DND-41 (cell line): ENCODE results near the gene GRK6.

Source experiments
- ATAC-seq: fragments of 200-7000 bp; cut with Tn5 transposase; 3 replicates; pipeline ENCODE4 v1.9.1; 2021; ENCODE audit warnings: low read depth; ENCODE audit not compliant: insufficient read depth
- DNase-seq: peaks from one replicate; pipeline ENCODE4 v3.0.0-alpha.2; 2020
- H2AFZ ChIP-seq: 2 replicates; pipeline ENCODE4 v1.6.0; 2012; ENCODE audit warnings: low read depth, low read length
- H3K27ac ChIP-seq: 2 replicates; pipeline ENCODE4 v1.5.1; 2012; ENCODE audit warnings: low read length, inconsistent platforms
- H3K27me3 ChIP-seq: fragments of 200-600 bp; sonication (generic); 2 replicates; pipeline ENCODE4 v1.6.0; 2012; ENCODE audit warnings: low read length, mild to moderate bottlenecking, inconsistent platforms; ENCODE audit not compliant: insufficient read depth, poor library complexity
- H3K36me3 ChIP-seq: 2 replicates; pipeline ENCODE4 v1.5.1; 2012; ENCODE audit warnings: low read length, inconsistent platforms; ENCODE audit not compliant: insufficient read depth
- H3K4me1 ChIP-seq: 2 replicates; pipeline ENCODE4 v1.5.1; 2012; ENCODE audit warnings: mild to moderate bottlenecking, low read length; ENCODE audit not compliant: insufficient read depth
- H3K4me2 ChIP-seq: 2 replicates; pipeline ENCODE4 v1.6.0; 2012; ENCODE audit warnings: mild to moderate bottlenecking, moderate library complexity, low read length, inconsistent platforms; ENCODE audit not compliant: insufficient read depth
- H3K4me3 ChIP-seq, 2 experiments: fragments of 200-600 bp in 1 of 2; shearing (Covaris generic) in 1 of 2; 2 replicates each; pipeline ENCODE4 v1.5.1; 2012 to 2016; ENCODE audit warnings: inconsistent platforms in 2 of 2, low read length in 2 of 2, mild to moderate bottlenecking in 2 of 2, low read depth in 1 of 2, moderate library complexity in 1 of 2
- H3K79me2 ChIP-seq: 2 replicates; pipeline ENCODE4 v1.6.0; 2012; ENCODE audit warnings: low read length, inconsistent platforms; ENCODE audit not compliant: insufficient read depth
- H3K9ac ChIP-seq: 2 replicates; pipeline ENCODE4 v1.6.0; 2012; ENCODE audit warnings: low read depth, mild to moderate bottlenecking, inconsistent platforms, low read length, moderate library complexity
- H3K9me3 ChIP-seq: 2 replicates; pipeline ENCODE4 v1.5.1; 2012; ENCODE audit warnings: low read length, moderate library complexity, mild to moderate bottlenecking, inconsistent platforms; ENCODE audit not compliant: insufficient read depth, severe bottlenecking
- H4K20me1 ChIP-seq: 2 replicates; pipeline ENCODE4 v1.6.0; 2012; ENCODE audit warnings: low read length; ENCODE audit not compliant: insufficient read depth
- EZH2 ChIP-seq: IDR thresholded peaks from 3 replicates; pipeline ENCODE4 v1.6.1; 2012; ENCODE audit warnings: borderline replicate concordance, low read depth, mild to moderate bottlenecking, moderate library complexity, low read length, inconsistent platforms; ENCODE audit not compliant: severe bottlenecking
- TF ChIP-seq, protein P1 (sequence below): IDR thresholded peaks from 2 replicates; pipeline ENCODE4 v1.5.1; 2012; ENCODE audit warnings: borderline replicate concordance, low read length, moderate library complexity, mild to moderate bottlenecking; ENCODE audit not compliant: poor library complexity, severe bottlenecking; ENCODE audit errors: extremely low read depth

The GRK6 gene

DNA sequence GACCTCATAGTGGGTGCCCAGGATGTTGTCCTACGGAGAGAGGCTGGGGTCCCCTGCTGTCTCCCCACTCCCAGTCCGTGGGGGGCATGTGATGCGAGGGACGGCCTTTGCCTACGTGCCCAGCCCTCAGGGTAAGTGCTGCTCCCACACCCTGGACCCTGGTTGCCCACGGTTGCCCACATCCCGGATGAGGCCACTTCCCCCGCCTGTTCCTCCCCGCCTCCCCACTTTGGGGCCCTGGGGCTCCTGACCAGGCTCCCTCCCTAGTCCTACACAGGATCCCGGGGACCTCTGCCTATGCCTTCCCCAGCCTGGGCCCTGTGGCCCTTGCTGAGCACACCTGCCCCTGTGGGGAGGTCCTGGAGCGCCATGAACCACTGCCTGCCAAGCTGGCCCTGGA lies 40.8 kb upstream of the GRK6 start:
- no peak overlapping the region for H3K9ac ChIP-seq
- DNase-seq (no peak), ATAC-seq (no peak)
- H3K4me1 ChIP-seq = peaks cover 2% of the 10 kb centered on the region
- H3K79me2 ChIP-seq = no peaks in the 10 kb centered on the region
- H3K36me3 ChIP-seq = no peaks in the 10 kb centered on the region
- H3K27ac ChIP-seq = no peak overlapping the region
- H3K9me3 ChIP-seq = no peaks in the 10 kb centered on the region
- no peak overlapping the region for H3K4me3 ChIP-seq
- H3K27me3 ChIP-seq = peaks cover 17% of the 10 kb centered on the region
- H4K20me1 ChIP-seq = no peaks in the 10 kb centered on the region; the same call in 1 of the 2 replicates
- no peak overlapping the region for H2AFZ ChIP-seq
- no peak overlapping the region for H3K4me2 ChIP-seq
- TF ChIP-seq, protein P1, sequence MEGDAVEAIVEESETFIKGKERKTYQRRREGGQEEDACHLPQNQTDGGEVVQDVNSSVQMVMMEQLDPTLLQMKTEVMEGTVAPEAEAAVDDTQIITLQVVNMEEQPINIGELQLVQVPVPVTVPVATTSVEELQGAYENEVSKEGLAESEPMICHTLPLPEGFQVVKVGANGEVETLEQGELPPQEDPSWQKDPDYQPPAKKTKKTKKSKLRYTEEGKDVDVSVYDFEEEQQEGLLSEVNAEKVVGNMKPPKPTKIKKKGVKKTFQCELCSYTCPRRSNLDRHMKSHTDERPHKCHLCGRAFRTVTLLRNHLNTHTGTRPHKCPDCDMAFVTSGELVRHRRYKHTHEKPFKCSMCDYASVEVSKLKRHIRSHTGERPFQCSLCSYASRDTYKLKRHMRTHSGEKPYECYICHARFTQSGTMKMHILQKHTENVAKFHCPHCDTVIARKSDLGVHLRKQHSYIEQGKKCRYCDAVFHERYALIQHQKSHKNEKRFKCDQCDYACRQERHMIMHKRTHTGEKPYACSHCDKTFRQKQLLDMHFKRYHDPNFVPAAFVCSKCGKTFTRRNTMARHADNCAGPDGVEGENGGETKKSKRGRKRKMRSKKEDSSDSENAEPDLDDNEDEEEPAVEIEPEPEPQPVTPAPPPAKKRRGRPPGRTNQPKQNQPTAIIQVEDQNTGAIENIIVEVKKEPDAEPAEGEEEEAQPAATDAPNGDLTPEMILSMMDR = no peak
- no peak for TF ChIP-seq EZH2

DNA sequence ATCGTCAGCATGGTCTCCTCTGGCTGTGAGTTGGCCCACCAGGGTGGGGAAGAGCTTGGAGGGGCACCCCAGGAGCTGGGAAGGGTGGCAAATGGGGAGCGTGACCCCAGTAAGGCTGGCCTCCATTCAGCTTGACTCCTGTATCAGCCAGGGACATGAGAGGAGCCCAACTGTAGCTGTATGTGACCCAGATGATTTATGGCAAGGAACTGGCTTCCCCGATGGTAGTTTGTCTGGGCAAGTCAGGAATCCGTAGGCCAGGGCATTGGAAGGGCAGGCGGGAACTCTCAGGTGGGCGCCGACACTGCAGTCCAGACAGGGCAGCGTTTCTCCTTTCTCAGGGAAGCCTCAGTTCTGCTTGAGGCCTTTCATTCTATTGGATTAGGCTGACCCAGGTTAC lies 39.9 kb upstream of the GRK6 start:
- no peak for DNase-seq
- Histone ChIP-seq H3K4me2 (no peak overlapping the region), H3K4me1 (peaks cover 6% of the 10 kb centered on the region), H3K27me3 (peaks cover 17% of the 10 kb centered on the region), H3K36me3 (no peaks in the 10 kb centered on the region), H3K9me3 (no peaks in the 10 kb centered on the region), H2AFZ (no peak overlapping the region), H3K9ac (no peak overlapping the region), H3K27ac (no peak overlapping the region), H3K4me3 (no peak overlapping the region), H3K79me2 (no peaks in the 10 kb centered on the region), H4K20me1 (no peaks in the 10 kb centered on the region; the same call in 1 of the 2 replicates)
- no peak for TF ChIP-seq EZH2
- TF ChIP-seq, protein P1 = no peak
- ATAC-seq = no peak

DNA sequence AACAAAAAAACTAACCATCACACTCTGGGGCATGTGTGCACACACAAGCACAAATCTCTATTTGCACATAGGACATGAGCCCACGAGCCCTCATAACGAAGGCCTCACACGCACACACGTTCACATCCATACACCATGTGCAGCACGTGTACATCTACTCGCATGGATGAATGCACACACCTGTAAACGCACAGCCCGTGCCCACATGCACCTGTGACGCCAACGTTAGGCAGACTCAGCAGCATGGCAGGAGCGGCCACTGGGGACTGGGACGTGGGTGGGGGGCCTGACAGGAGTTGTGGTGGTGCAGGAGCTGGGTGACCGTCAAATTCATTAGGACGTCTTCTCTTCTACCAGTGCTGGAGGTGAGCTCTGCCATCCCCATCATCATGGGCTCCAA lies 39.1 kb upstream of the GRK6 start:
- peaks cover 6% of the 10 kb centered on the region for H3K4me1 ChIP-seq
- H3K79me2 ChIP-seq = no peaks in the 10 kb centered on the region
- H3K9me3 ChIP-seq = no peaks in the 10 kb centered on the region
- peaks cover 17% of the 10 kb centered on the region for H3K27me3 ChIP-seq
- H3K4me3 ChIP-seq = no peak overlapping the region
- no peaks in the 10 kb centered on the region for H3K36me3 ChIP-seq
- no peaks in the 10 kb centered on the region; the same call in 1 of the 2 replicates for H4K20me1 ChIP-seq
- H2AFZ ChIP-seq = no peak overlapping the region
- TF ChIP-seq, protein P1 = no peak
- TF ChIP-seq EZH2 = no peak
- DNase-seq (no peak), ATAC-seq (no peak)
- no peak overlapping the region for H3K4me2 ChIP-seq
- H3K27ac ChIP-seq = no peak overlapping the region
- no peak overlapping the region for H3K9ac ChIP-seq
